Panc1 (cell line): ENCODE data around the gene PGGHG.

Source experiments
- CTCF ChIP-seq: fragments of 450-650 bp; IDR thresholded peaks from 2 replicates; pipeline ENCODE4 v1.5.1; 2017; ENCODE audit warnings: mild to moderate bottlenecking
- POLR2AphosphoS5 ChIP-seq: IDR thresholded peaks from 2 replicates; pipeline ENCODE4 v1.6.1; 2012; ENCODE audit warnings: mild to moderate bottlenecking, low read depth, low read length, moderate library complexity
- REST ChIP-seq, 2 experiments: IDR thresholded peaks; 2 replicates each; pipeline ENCODE4 v1.6.1; 2011 to 2012; ENCODE audit warnings: low read depth in 2 of 2, control low read depth in 1 of 2, low read length in 1 of 2, mild to moderate bottlenecking in 1 of 2, moderate library complexity in 1 of 2; ENCODE audit not compliant: insufficient read depth in 1 of 2
- SIN3A ChIP-seq: IDR thresholded peaks from 2 replicates; pipeline ENCODE4 v1.6.1; 2012; ENCODE audit warnings: low read depth, mild to moderate bottlenecking, low read length, moderate library complexity, borderline replicate concordance; ENCODE audit not compliant: insufficient read depth

GRCh38 chr11:324156-324555, 35.2 kb downstream of the PGGHG start:
- TF ChIP-seq CTCF (no peak), SIN3A (no peak), REST (IDR thresholded peaks at IDR 0.05; ENCODE audit: insufficient read depth in 1 of 2, low read depth in 2 of 2, low read length in 1 of 2) (no peak), POLR2AphosphoS5 (no peak)
